Esophagus squamous epithelium (tissue), 5 donors: ENCODE data around the gene FZR1. TPM values are rescaled to one million over a fixed set of nuclear protein-coding genes. Genes with fewer than 3 reads are reported as not detected.

Experiments used
- DNase-seq: peaks from one replicate; lab custom pipeline; 2025; lab: John Stamatoyannopoulos, UW
- H3K27ac ChIP-seq, 4 donors: fragments of 200-600 bp; sonication (generic); one replicate each; pipeline ENCODE4 v1.5.1; 2016 to 2019; ENCODE audit warnings: mild to moderate bottlenecking in 1 of 4
- H3K27me3 ChIP-seq, 4 donors: fragments of 200-600 bp; sonication (generic); 1 replicate in 3 of 4; 2 replicates in 1 of 4; pipeline versions ENCODE4 v1.5.1 to v1.6.0; 2017 to 2021; ENCODE audit warnings: antibody characterized with exemption in 1 of 4
- H3K36me3 ChIP-seq, 3 donors: fragments of 200-600 bp; sonication (generic); one replicate each; pipeline ENCODE4 v1.5.1; 2016 to 2019
- H3K4me1 ChIP-seq, 3 donors: fragments of 200-600 bp; sonication (generic); one replicate each; pipeline ENCODE4 v1.5.1; 2017 to 2019
- H3K4me3 ChIP-seq, 4 donors: fragments of 200-600 bp; sonication (generic); 1 replicate in 3 of 4; 2 replicates in 1 of 4; pipeline ENCODE4 v1.5.1; 2016 to 2019; ENCODE audit warnings: mild to moderate bottlenecking in 2 of 4, moderate library complexity in 1 of 4
- H3K9me3 ChIP-seq, 3 donors: fragments of 200-600 bp; sonication (generic); one replicate each; pipeline ENCODE4 v1.5.1; 2016 to 2019
- CTCF ChIP-seq, 6 experiments: fragments of 450-650 bp in 4 of 6; fragments of 200-600 bp in 2 of 6; sonication (generic) in 2 of 6; IDR thresholded peaks; one replicate each; pipeline ENCODE4 v1.5.1; 2016 to 2019; ENCODE audit warnings: antibody characterized with exemption in 6 of 6, mild to moderate bottlenecking in 4 of 6, moderate library complexity in 4 of 6
- POLR2A ChIP-seq, 4 donors: fragments of 450-650 bp; IDR thresholded peaks; one replicate each; pipeline ENCODE4 v1.6.1; 2017; ENCODE audit warnings: antibody characterized with exemption in 4 of 4, mild to moderate bottlenecking in 4 of 4, moderate library complexity in 3 of 4
- WGBS, 2 donors: methylation state at CpG; one replicate each; pipeline ENCODE4 v1.1.5; 2018; 5-methylcytosine and 5-hydroxymethylcytosine counted together
- intact Hi-C: fragments of 100-400 bp; cut with DNase I; formaldehyde crosslinking; loops from one replicate; pipeline ENCODE4 v1.15.0; 2022
- total RNA-seq, 4 donors: library from RNA; depleted of rRNA; stranded (reverse); fragments of >200 nt; gene quantifications; one replicate each; pipeline ENCODE4 v1.1.0, GENCODE V29; 2016
- donor health status: DM: yes; HTN: yes; CAD: no.

The FZR1 gene
- total RNA-seq, 4 donors from 2014 or later, result 26.5 to 46.8 (median 27.2) TPM

DNA sequence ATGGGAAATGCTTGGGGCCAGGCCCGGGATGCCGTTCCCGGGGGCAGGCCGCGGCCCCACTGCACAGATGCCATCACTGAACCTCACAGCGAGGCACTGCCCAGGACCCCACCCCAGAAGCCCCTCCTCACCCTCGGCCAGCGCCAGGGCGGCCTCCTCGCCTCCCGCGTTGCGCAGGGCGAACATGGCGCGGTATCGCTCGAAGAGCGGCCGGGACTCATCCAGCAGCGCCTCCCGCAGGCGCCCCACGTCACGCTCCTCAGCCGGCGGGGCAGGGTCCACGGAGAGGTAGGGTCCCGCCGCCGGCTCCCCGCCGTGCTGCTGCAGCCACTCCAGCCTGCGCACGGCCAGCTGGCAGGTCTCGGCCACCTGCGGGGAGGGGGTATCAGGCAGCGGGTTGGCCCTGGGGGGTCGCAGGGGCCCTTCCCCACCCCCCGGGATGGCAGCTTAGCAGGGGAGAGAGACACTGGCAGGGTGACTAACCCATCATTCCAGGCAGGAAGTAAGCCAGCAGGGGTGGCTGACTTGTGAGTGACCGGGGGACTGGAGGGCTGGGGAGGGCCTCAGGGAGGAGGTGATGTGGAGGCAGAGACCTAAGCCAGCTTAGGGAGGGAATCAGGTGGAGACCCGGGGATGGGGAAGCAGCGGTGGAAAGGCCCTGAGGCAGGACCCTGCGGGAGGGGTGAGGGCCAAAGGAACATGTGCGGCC is 13.8 kb upstream of the FZR1 start:
- intact Hi-C loops, result no loop called here
- WGBS, 2 donors, result 92 to 94% methylated on average over 5 to 10 of the region's 45 CpGs
- DNase-seq, result no peak
- Histone ChIP-seq H3K27ac (no peak overlapping the region), H3K4me1 (peaks cover 0 to 4% (median 0%) of the 10 kb centered on the region in 3 donors), H3K27me3 (no peaks in the 10 kb centered on the region), H3K9me3 (no peaks in the 10 kb centered on the region), H3K4me3 (no peak overlapping the region), H3K36me3 (peaks cover 16 to 73% (median 30%) of the 10 kb centered on the region in 3 donors)
- TF ChIP-seq CTCF (IDR thresholded peaks at IDR 0.05) (no peak), POLR2A (IDR thresholded peaks at IDR 0.05) (no peak)

DNA sequence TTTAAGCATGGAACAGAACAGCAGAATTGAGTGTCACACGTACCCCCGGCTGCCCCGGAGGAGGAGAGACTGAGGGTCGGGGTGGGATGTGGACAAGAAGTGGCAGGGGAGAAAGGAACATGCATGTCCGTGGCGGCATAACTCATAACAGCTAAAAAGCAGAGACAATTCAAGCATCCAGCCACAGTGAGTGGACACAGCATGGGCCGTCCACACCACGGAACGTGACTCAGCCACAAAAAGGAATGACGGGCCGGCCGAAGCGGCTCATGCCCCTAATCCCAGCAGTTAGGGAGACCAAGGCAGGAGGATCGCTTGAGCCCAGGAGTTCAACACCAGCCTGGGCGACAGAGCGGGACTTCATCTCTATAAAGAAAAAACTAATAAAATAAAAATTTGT is 13.2 kb upstream of the FZR1 start:
- Histone ChIP-seq H3K27ac (no peak overlapping the region), H3K4me3 (no peak overlapping the region), H3K4me1 (peaks cover 0 to 4% (median 0%) of the 10 kb centered on the region in 3 donors), H3K9me3 (no peaks in the 10 kb centered on the region), H3K27me3 (no peaks in the 10 kb centered on the region), H3K36me3 (peaks cover 16 to 77% (median 30%) of the 10 kb centered on the region in 3 donors)
- TF ChIP-seq POLR2A (IDR thresholded peaks at IDR 0.05) (no peak), CTCF (IDR thresholded peaks at IDR 0.05) (no peak)
- WGBS, 2 donors, result 88 to 96% methylated on average over 16 of the region's 16 CpGs
- intact Hi-C loops, result no loop called here
- DNase-seq, result no peak

DNA sequence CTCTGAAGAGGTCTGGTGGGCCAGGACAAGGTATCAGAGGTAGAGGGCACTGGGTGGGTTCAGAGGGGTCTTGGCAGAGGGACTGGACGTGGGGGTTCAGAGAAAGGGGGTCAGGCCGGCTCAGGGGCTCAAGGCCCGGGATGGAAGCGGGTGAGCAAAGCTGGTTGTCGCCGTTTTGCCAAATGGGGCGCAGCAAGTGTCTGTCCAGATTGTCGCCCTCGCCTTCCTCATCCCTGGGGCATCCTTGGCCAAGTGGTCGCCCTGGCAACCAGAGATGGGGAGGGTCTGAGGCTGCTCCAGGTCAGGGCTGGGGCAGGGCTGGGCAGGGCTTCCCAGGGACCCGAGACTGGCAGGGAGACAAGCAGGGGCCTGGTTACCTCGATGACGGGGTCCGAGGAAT is 12.5 kb upstream of the FZR1 start:
- TF ChIP-seq POLR2A (IDR thresholded peaks at IDR 0.05), result no peak
- TF ChIP-seq CTCF (IDR thresholded peaks at IDR 0.05), result no peak
- intact Hi-C loops, result no loop called here
- 89 to 91% methylated on average over 9 to 13 of the region's 14 CpGs for WGBS, 2 donors
- Histone ChIP-seq H3K36me3 (peaks cover 16 to 77% (median 30%) of the 10 kb centered on the region in 3 donors), H3K9me3 (no peaks in the 10 kb centered on the region), H3K4me1 (peaks cover 0 to 8% (median under 1%) of the 10 kb centered on the region in 3 donors), H3K4me3 (no peak overlapping the region), H3K27ac (no peak overlapping the region), H3K27me3 (no peaks in the 10 kb centered on the region)
- DNase-seq, result no peak

GRCh38 chr19:3494051-3494450 is 12.1 kb upstream of the FZR1 start:
- H3K36me3 ChIP-seq, result peaks cover 16 to 77% (median 30%) of the 10 kb centered on the region in 3 donors
- no peak overlapping the region for H3K4me3 ChIP-seq
- no peak overlapping the region for H3K27ac ChIP-seq
- peaks cover 0 to 12% (median 5%) of the 10 kb centered on the region in 3 donors for H3K4me1 ChIP-seq
- no peaks in the 10 kb centered on the region for H3K9me3 ChIP-seq
- no peak for TF ChIP-seq CTCF (IDR thresholded peaks at IDR 0.05)
- TF ChIP-seq POLR2A (IDR thresholded peaks at IDR 0.05), result no peak
- no peak for DNase-seq
- intact Hi-C loops, result no loop called here
- H3K27me3 ChIP-seq, result no peaks in the 10 kb centered on the region
- 80% methylated on average over 3 to 8 of the region's 15 CpGs for WGBS, 2 donors

DNA sequence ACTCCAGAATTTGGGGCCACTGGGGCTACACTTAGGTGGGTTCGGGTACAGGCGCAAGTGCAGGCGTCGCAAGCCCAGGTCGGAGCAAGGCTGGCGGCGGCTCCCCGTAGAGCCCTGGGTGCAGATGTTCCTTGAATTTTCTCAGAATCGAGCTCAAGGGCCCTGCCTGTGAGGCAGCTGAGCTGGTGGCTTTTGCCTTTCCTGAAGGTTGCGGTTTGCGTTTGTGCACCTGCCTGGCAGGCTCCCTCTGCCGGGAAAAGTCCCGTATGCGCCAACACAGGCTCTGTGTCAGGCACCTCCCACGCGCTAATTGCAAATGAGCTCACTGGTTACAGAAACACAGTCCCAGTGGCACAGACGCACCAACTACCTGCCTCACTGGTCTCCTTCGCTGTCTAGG is 11.6 kb upstream of the FZR1 start:
- peaks cover 0 to 17% (median 10%) of the 10 kb centered on the region in 3 donors for H3K4me1 ChIP-seq
- intact Hi-C loops, result no loop called here
- no peaks in the 10 kb centered on the region for H3K27me3 ChIP-seq
- DNase-seq, result no peak
- peaks cover 16 to 77% (median 30%) of the 10 kb centered on the region in 3 donors for H3K36me3 ChIP-seq
- TF ChIP-seq POLR2A (IDR thresholded peaks at IDR 0.05) (no peak), CTCF (IDR thresholded peaks at IDR 0.05) (no peak)
- no peak overlapping the region for H3K4me3 ChIP-seq
- no peak overlapping the region for H3K27ac ChIP-seq
- no peaks in the 10 kb centered on the region for H3K9me3 ChIP-seq
- 81 to 90% methylated on average over 18 of the region's 18 CpGs for WGBS, 2 donors
